Caco-2 (cell line): ENCODE measurements around the gene CAPN11. TPM values are rescaled to one million over a fixed set of nuclear protein-coding genes. Genes with fewer than 3 reads are reported as not detected.

ENCODE experiments used
- BruUV-seq: library from RNA; stranded (reverse); fragments of 400-500 nt; replicated peaks from 2 replicates; lab custom pipeline; 2021; lab: Mats Ljungman, UMichigan
- CTCF ChIA-PET: fragments of 300-600 bp; sonication (Branson Sonifier 250); formaldehyde crosslinking; loops from one replicate; lab custom pipeline; 2022; ENCODE audit warnings: antibody characterized with exemption; lab: Charles Lee
- POLR2A ChIA-PET: fragments of 300-600 bp; sonication (Branson Sonifier 250); formaldehyde crosslinking; loops from one replicate; lab custom pipeline; 2022; ENCODE audit warnings: antibody characterized with exemption; lab: Charles Lee
- DNase-seq, 2 experiments: peaks; one replicate each; pipeline versions ENCODE4 v3.0.0 to v3.0.0-alpha.2; 2020 to 2022
- H3K27me3 ChIP-seq: replicated peaks from 2 replicates; pipeline ENCODE4 v1.6.0; 2011; ENCODE audit warnings: low read length; ENCODE audit not compliant: control insufficient read depth, insufficient read depth
- H3K36me3 ChIP-seq: 2 replicates; pipeline ENCODE4 v1.5.1; 2011; ENCODE audit warnings: low read length; ENCODE audit not compliant: control insufficient read depth, insufficient read depth
- H3K4me1 ChIP-seq: fragments of 250-450 bp; sonication (Bioruptor Pico); 2 replicates; pipeline ENCODE4 v1.5.1; 2020; ENCODE audit warnings: mild to moderate bottlenecking
- H3K4me3 ChIP-seq: 2 replicates; pipeline ENCODE4 v1.5.1; 2011; ENCODE audit warnings: low read depth, mild to moderate bottlenecking, control low read depth, low read length
- H3K9me3 ChIP-seq: fragments of 250-450 bp; sonication (Bioruptor Pico); 2 replicates; pipeline ENCODE4 v1.5.1; 2020; ENCODE audit warnings: mild to moderate bottlenecking, moderate library complexity
- H3K27ac Mint-ChIP-seq: one replicate; pipeline ENCODE4 v1.8.0; 2022; ENCODE audit warnings: mixed read lengths; ENCODE audit not compliant: unreplicated experiment
- H3K27me3 Mint-ChIP-seq: one replicate; pipeline ENCODE4 v1.8.0; 2022; ENCODE audit warnings: mixed read lengths; ENCODE audit not compliant: insufficient read depth, unreplicated experiment
- H3K36me3 Mint-ChIP-seq: one replicate; pipeline ENCODE4 v1.8.0; 2022; ENCODE audit warnings: mild to moderate bottlenecking, mixed read lengths; ENCODE audit not compliant: insufficient read depth, unreplicated experiment
- H3K4me1 Mint-ChIP-seq: one replicate; pipeline ENCODE4 v1.8.0; 2022; ENCODE audit warnings: low read depth, mixed read lengths; ENCODE audit not compliant: unreplicated experiment
- H3K4me3 Mint-ChIP-seq: one replicate; pipeline ENCODE4 v1.8.0; 2022; ENCODE audit warnings: mild to moderate bottlenecking, moderate library complexity, mixed read lengths; ENCODE audit not compliant: unreplicated experiment
- H3K9me3 Mint-ChIP-seq: one replicate; pipeline ENCODE4 v1.8.0; 2022; ENCODE audit warnings: mixed read lengths; ENCODE audit not compliant: unreplicated experiment
- CTCF ChIP-seq, 2 experiments: fragments of 200-600 bp in 1 of 2; IDR thresholded peaks; 1 replicate in 1 of 2; 2 replicates in 1 of 2; pipeline versions ENCODE4 v1.5.1 to v1.8.0; 2011 to 2022; ENCODE audit warnings: antibody characterized with exemption in 1 of 2, control low read depth in 1 of 2, inconsistent platforms in 1 of 2, low read depth in 1 of 2, low read length in 1 of 2, mild to moderate bottlenecking in 1 of 2, moderate library complexity in 1 of 2; ENCODE audit not compliant: insufficient read depth in 1 of 2, severe bottlenecking in 1 of 2, unreplicated experiment in 1 of 2
- intact Hi-C: fragments of 100-400 bp; cut with micrococcal nuclease; formaldehyde crosslinking; loops from one replicate; pipeline ENCODE4 v1.10.0; 2022; ENCODE audit not compliant: unreplicated experiment
- total RNA-seq: library from RNA; stranded (reverse); gene quantifications from 2 replicates; pipeline ENCODE4 v1.2.3, GENCODE V29; 2022

The CAPN11 gene
- total RNA-seq, 1 experiment from 2014 or later = not detected

GRCh38 chr6:44172731-44173500 lies 14.3 kb downstream of the CAPN11 start:
- ChIA-PET CTCF (interaction anchor here (0.6 to 1.7 kb wide), 15 partner anchors 18 to 95 kb away, joined by 3 to 10 read pairs (median 4); partner anchors contain the start of gene SLC29A1), POLR2A (no interaction called here)
- H3K27ac Mint-ChIP-seq = no peak overlapping the region
- peaks cover 8% of the 10 kb centered on the region; the same call in 1 of the 2 replicates for H3K4me1 ChIP-seq
- no peaks in the 10 kb centered on the region for H3K36me3 Mint-ChIP-seq
- H3K9me3 Mint-ChIP-seq = no peaks in the 10 kb centered on the region
- H3K4me3 Mint-ChIP-seq = no peak overlapping the region
- H3K4me1 Mint-ChIP-seq = peaks cover 7% of the 10 kb centered on the region
- no TSS peak for BruUV-seq
- H3K9me3 ChIP-seq = no peaks in the 10 kb centered on the region
- intact Hi-C loops = loop anchor here (1.0 kb wide), 2 partner anchors 50 to 64 kb away; partner anchors contain the start of gene SLC29A1
- peak; percentile 79 to 80 for DNase-seq
- no peak overlapping the region for H3K4me3 ChIP-seq
- no peaks in the 10 kb centered on the region for H3K36me3 ChIP-seq
- TF ChIP-seq CTCF (IDR thresholded peaks at IDR 0.05; ENCODE audit: insufficient read depth in 1 of 2, low read depth in 1 of 2, low read length in 1 of 2, severe bottlenecking in 1 of 2, unreplicated experiment in 1 of 2) = peak; percentile 79 to 88
- no peaks in the 10 kb centered on the region for H3K27me3 ChIP-seq
- H3K27me3 Mint-ChIP-seq = no peaks in the 10 kb centered on the region

GRCh38 chr6:44176130-44176761 lies 17.6 kb downstream of the CAPN11 start:
- H3K27me3 ChIP-seq = no peaks in the 10 kb centered on the region
- H3K4me1 ChIP-seq = peaks cover 8% of the 10 kb centered on the region; the same call in 1 of the 2 replicates
- intact Hi-C loops = no loop called here
- H3K9me3 ChIP-seq = no peaks in the 10 kb centered on the region
- Mint-ChIP-seq H3K36me3 (no peaks in the 10 kb centered on the region), H3K27ac (no peak overlapping the region), H3K4me3 (no peak overlapping the region), H3K9me3 (no peaks in the 10 kb centered on the region), H3K27me3 (no peaks in the 10 kb centered on the region), H3K4me1 (peaks cover 8% of the 10 kb centered on the region)
- DNase-seq = no peak
- no peaks in the 10 kb centered on the region for H3K36me3 ChIP-seq
- ChIA-PET CTCF (no interaction called here), POLR2A (no interaction called here)
- no peak overlapping the region for H3K4me3 ChIP-seq
- no peak for TF ChIP-seq CTCF (IDR thresholded peaks at IDR 0.05; ENCODE audit: insufficient read depth in 1 of 2, low read depth in 1 of 2, low read length in 1 of 2, severe bottlenecking in 1 of 2, unreplicated experiment in 1 of 2)
- no TSS peak for BruUV-seq

GRCh38 chr6:44176762-44177509 lies 18.3 kb downstream of the CAPN11 start:
- intact Hi-C loops = no loop called here
- H3K4me1 Mint-ChIP-seq = peaks cover 8% of the 10 kb centered on the region
- H3K4me1 ChIP-seq = peaks cover 8% of the 10 kb centered on the region; the same call in 1 of the 2 replicates
- BruUV-seq = no TSS peak
- H3K27me3 Mint-ChIP-seq = no peaks in the 10 kb centered on the region
- H3K27me3 ChIP-seq = no peaks in the 10 kb centered on the region
- no peak for DNase-seq
- H3K27ac Mint-ChIP-seq = no peak overlapping the region
- H3K9me3 ChIP-seq = no peaks in the 10 kb centered on the region
- CTCF ChIA-PET = interaction anchor here (0.5 to 0.7 kb wide), 2 partner anchors 42 to 94 kb away, joined by 4 to 6 read pairs; no protein-coding TSS in a partner anchor
- H3K4me3 Mint-ChIP-seq = no peak overlapping the region
- H3K9me3 Mint-ChIP-seq = no peaks in the 10 kb centered on the region
- POLR2A ChIA-PET = no interaction called here
- no peaks in the 10 kb centered on the region for H3K36me3 ChIP-seq
- H3K36me3 Mint-ChIP-seq = no peaks in the 10 kb centered on the region
- no peak overlapping the region for H3K4me3 ChIP-seq
- TF ChIP-seq CTCF (IDR thresholded peaks at IDR 0.05; ENCODE audit: insufficient read depth in 1 of 2, low read depth in 1 of 2, low read length in 1 of 2, severe bottlenecking in 1 of 2, unreplicated experiment in 1 of 2) = no peak
